B cell (primary cell): Measurements from ENCODE around the gene RCN2. TPM values are rescaled to one million over a fixed set of nuclear protein-coding genes. Genes with fewer than 3 reads are reported as not detected.

Source experiments
- ATAC-seq: fragments of 200-7000 bp; cut with Tn5 transposase; one replicate; pipeline ENCODE4 v1.10.0; 2021; ENCODE audit warnings: low read depth, mild to moderate bottlenecking, moderate number of reproducible peaks, moderate library complexity
- CTCF ChIA-PET: fragments of 350-600 bp; sonication (Branson Sonifier 250); formaldehyde crosslinking; loops from one replicate; lab custom pipeline; 2021; ENCODE audit warnings: antibody characterized with exemption, inconsistent platforms; lab: Charles Lee
- POLR2A ChIA-PET: fragments of 350-600 bp; sonication (Branson Sonifier 250); formaldehyde crosslinking; loops from one replicate; lab custom pipeline; 2021; ENCODE audit warnings: antibody characterized with exemption; lab: Charles Lee
- DNase-seq: peaks from one replicate; pipeline ENCODE4 v3.0.0; 2013
- H2AFZ ChIP-seq: 2 replicates; pipeline ENCODE4 v1.6.1; 2012; ENCODE audit warnings: mild to moderate bottlenecking, low read depth, low read length; ENCODE audit not compliant: insufficient read depth, poor library complexity, severe bottlenecking
- H3K27ac ChIP-seq, 2 donors: 1 replicate in 1 of 2; 2 replicates in 1 of 2; pipeline ENCODE4 v1.5.1; 2012 to 2013; ENCODE audit warnings: low read length in 2 of 2, mild to moderate bottlenecking in 2 of 2, moderate library complexity in 1 of 2
- H3K27me3 ChIP-seq, 4 experiments: fragments of 200-600 bp in 1 of 4; sonication (generic) in 1 of 4; replicated peaks in 1 of 4; 1 replicate in 2 of 4; 2 replicates in 2 of 4; pipeline versions ENCODE4 v1.6.1 to v1.7.0; 2013 to 2016; ENCODE audit warnings: low read length in 3 of 4, mild to moderate bottlenecking in 2 of 4, mixed read lengths in 1 of 4, moderate library complexity in 1 of 4; ENCODE audit not compliant: insufficient read depth in 4 of 4, control insufficient read depth in 3 of 4; ENCODE audit errors: control extremely low read depth in 1 of 4
- H3K36me3 ChIP-seq, 2 experiments: replicated peaks in 1 of 2; 1 replicate in 1 of 2; 2 replicates in 1 of 2; pipeline versions ENCODE4 v1.6.1 to v1.7.1; 2013; ENCODE audit warnings: low read length in 1 of 2; ENCODE audit not compliant: insufficient read depth in 2 of 2, control insufficient read depth in 1 of 2; ENCODE audit errors: control extremely low read depth in 1 of 2, extremely low read depth in 1 of 2
- H3K4me1 ChIP-seq, 2 donors: fragments of 200-600 bp in 1 of 2; sonication (generic) in 1 of 2; 1 replicate in 1 of 2; 2 replicates in 1 of 2; pipeline versions ENCODE4 v1.5.1 to v1.6.1; 2013 to 2017; ENCODE audit warnings: low read length in 2 of 2; ENCODE audit not compliant: control insufficient read depth in 2 of 2, insufficient read depth in 2 of 2
- H3K4me2 ChIP-seq: replicated peaks from 2 replicates; pipeline ENCODE3; 2012; ENCODE audit warnings: mild to moderate bottlenecking, low read depth, low read length; ENCODE audit not compliant: poor library complexity, severe bottlenecking
- H3K4me3 ChIP-seq, 5 experiments: fragments of 200-600 bp in 1 of 5; sonication (generic) in 1 of 5; 1 replicate in 3 of 5; 2 replicates in 2 of 5; pipeline versions ENCODE4 v1.5.1 to v1.7.0; 2011 to 2016; ENCODE audit warnings: low read length in 4 of 5, mild to moderate bottlenecking in 4 of 5, low read depth in 2 of 5, control low read depth in 1 of 5, moderate library complexity in 1 of 5; ENCODE audit not compliant: insufficient read depth in 1 of 5; ENCODE audit errors: control extremely low read depth in 1 of 5, extremely low read depth in 1 of 5
- H3K79me2 ChIP-seq: fragments of 200-600 bp; sonication (generic); one replicate; pipeline ENCODE4 v1.6.0; 2016; ENCODE audit warnings: low read length; ENCODE audit not compliant: control insufficient read depth, insufficient read depth
- H3K9ac ChIP-seq: fragments of 200-600 bp; sonication (generic); 2 replicates; pipeline ENCODE4 v1.6.1; 2017; ENCODE audit warnings: mild to moderate bottlenecking, low read length, moderate library complexity
- H3K9me3 ChIP-seq, 3 donors: one replicate each; pipeline versions ENCODE4 v1.6.1 to v1.7.1; 2013; ENCODE audit warnings: low read length in 2 of 3; ENCODE audit not compliant: control insufficient read depth in 2 of 3, insufficient read depth in 1 of 3; ENCODE audit errors: control extremely low read depth in 1 of 3
- H4K20me1 ChIP-seq: 2 replicates; pipeline ENCODE4 v1.6.0; 2012; ENCODE audit warnings: mild to moderate bottlenecking, low read length; ENCODE audit not compliant: insufficient read depth, control insufficient read depth, poor library complexity, severe bottlenecking
- H3K27ac Mint-ChIP-seq: one replicate; pipeline ENCODE4 v1.8.0; 2021; ENCODE audit warnings: mixed read lengths
- H3K27me3 Mint-ChIP-seq: one replicate; pipeline ENCODE4 v1.8.0; 2021; ENCODE audit warnings: mixed read lengths
- H3K4me1 Mint-ChIP-seq: one replicate; pipeline ENCODE4 v1.8.0; 2021; ENCODE audit warnings: mixed read lengths
- H3K4me3 Mint-ChIP-seq: one replicate; pipeline ENCODE4 v1.8.0; 2021; ENCODE audit warnings: mixed read lengths
- H3K9me3 Mint-ChIP-seq: one replicate; pipeline ENCODE4 v1.8.0; 2022; ENCODE audit warnings: mixed read lengths; ENCODE audit not compliant: insufficient read depth
- CTCF ChIP-seq: fragments of 200-600 bp; IDR thresholded peaks from one replicate; pipeline ENCODE4 v1.8.0; 2022; ENCODE audit warnings: antibody characterized with exemption, mild to moderate bottlenecking
- EZH2 ChIP-seq: IDR thresholded peaks from 2 replicates; pipeline ENCODE4 v1.6.1; 2012; ENCODE audit warnings: borderline replicate concordance, low read depth, mild to moderate bottlenecking, moderate library complexity, low read length; ENCODE audit not compliant: insufficient read depth, poor library complexity, severe bottlenecking
- WGBS: methylation state at CpG from one replicate; pipeline ENCODE4 v1.1.5; 2013; ENCODE audit warnings: missing lambda C conversion rate; ENCODE audit not compliant: insufficient coverage; 5-methylcytosine and 5-hydroxymethylcytosine counted together
- intact Hi-C: fragments of 100-400 bp; cut with micrococcal nuclease; formaldehyde crosslinking; loops from one replicate; pipeline ENCODE4 v1.10.0; 2022
- polyA plus RNA-seq: library from polyadenylated mRNA; depleted of rRNA; stranded (reverse); fragments of >200 nt; gene quantifications from 2 replicates; pipeline ENCODE4 v1.2.3, GENCODE V29; 2012
- total RNA-seq, 2 donors: library from RNA; stranded (reverse); fragments of 120-200 nt in 1 of 2; gene quantifications; 1 replicate in 1 of 2; 2 replicates in 1 of 2; pipeline versions ENCODE4 v1.2.3 to v1.2.4, GENCODE V29; 2013 to 2022

The RCN2 gene
- total and polyA plus RNA-seq, 2 donors (not counting 1 experiment from before 2014, with no cell fraction given), result 16.7 to 27.8 TPM

- Histone ChIP-seq H3K4me1 (peaks cover 3 to 6% of the 10 kb centered on the region in 2 donors), H2AFZ (no peak overlapping the region), H3K27ac (no peak overlapping the region), H3K36me3 (no peaks in the 10 kb centered on the region), H3K9me3 (peaks cover 0 to 11% (median 0%) of the 10 kb centered on the region in 3 donors), H3K27me3 (peaks cover 0 to 10% (median 0%) of the 10 kb centered on the region in 4 experiments), H3K9ac (no peak overlapping the region), H4K20me1 (no peaks in the 10 kb centered on the region), H3K4me3 (no peak overlapping the region), H3K79me2 (no peaks in the 10 kb centered on the region), H3K4me2 (no peak overlapping the region)
- TF ChIP-seq EZH2 (no peak), CTCF (no peak)
- intact Hi-C loops, result no loop called here
- H3K27me3 Mint-ChIP-seq, result peaks cover 4% of the 10 kb centered on the region
- no peaks in the 10 kb centered on the region for H3K9me3 Mint-ChIP-seq
- 96% methylated on average over 17 of the region's 18 CpGs for WGBS
- CTCF ChIA-PET, result interaction anchor here (1.1 to 2.2 kb wide), 4 partner anchors 52 to 57 kb away, joined by 3 to 7 read pairs (median 4); no protein-coding TSS in a partner anchor
- DNase-seq (no peak), ATAC-seq (no peak)
- no peak overlapping the region for H3K4me3 Mint-ChIP-seq
- POLR2A ChIA-PET, result no interaction called here
- H3K27ac Mint-ChIP-seq, result no peak overlapping the region
- peaks cover 3% of the 10 kb centered on the region for H3K4me1 Mint-ChIP-seq
Measured at GRCh38 chr15:76978522-76979330, 47.2 kb downstream of the RCN2 start.

GRCh38 chr15:76979331-76979925, 47.9 kb downstream of the RCN2 start:
- Mint-ChIP-seq H3K27ac (no peak overlapping the region), H3K4me3 (no peak overlapping the region), H3K27me3 (peaks cover 4% of the 10 kb centered on the region), H3K4me1 (peaks cover 3% of the 10 kb centered on the region), H3K9me3 (no peaks in the 10 kb centered on the region)
- DNase-seq (no peak), ATAC-seq (no peak)
- intact Hi-C loops, result no loop called here
- no peaks in the 10 kb centered on the region for H4K20me1 ChIP-seq
- H3K27ac ChIP-seq, result no peak overlapping the region
- peaks cover 3 to 6% of the 10 kb centered on the region in 2 donors for H3K4me1 ChIP-seq
- no peak for TF ChIP-seq CTCF
- no peak for TF ChIP-seq EZH2
- no peak overlapping the region for H3K4me2 ChIP-seq
- H2AFZ ChIP-seq, result no peak overlapping the region
- ChIA-PET CTCF (interaction anchor here (1.8 to 2.2 kb wide), 2 partner anchors 51 to 55 kb away, joined by 4 to 7 read pairs; no protein-coding TSS in a partner anchor), POLR2A (no interaction called here)
- 98% methylated on average over 23 of the region's 23 CpGs for WGBS
- no peak overlapping the region for H3K4me3 ChIP-seq
- H3K27me3 ChIP-seq, result peaks cover 0 to 10% (median 0%) of the 10 kb centered on the region in 4 experiments
- H3K79me2 ChIP-seq, result no peaks in the 10 kb centered on the region
- H3K9ac ChIP-seq, result no peak overlapping the region
- no peaks in the 10 kb centered on the region for H3K36me3 ChIP-seq
- H3K9me3 ChIP-seq, result peaks cover 0 to 11% (median 0%) of the 10 kb centered on the region in 3 donors
